ENCODE data around the gene GALNT2.

- no peak for TF ChIP-seq CTCF (IDR thresholded peaks at IDR 0.05)
- TF ChIP-seq JUND (IDR thresholded peaks at IDR 0.05): no peak
- TF ChIP-seq POLR2AphosphoS5 (IDR thresholded peaks at IDR 0.05; ENCODE audit: low read depth, low read length): no peak
- no peak for TF ChIP-seq SMC3 (IDR thresholded peaks at IDR 0.05; ENCODE audit: low read depth, low read length)
- TF ChIP-seq NFIC (IDR thresholded peaks at IDR 0.05; ENCODE audit: borderline replicate concordance): no peak
- TF ChIP-seq YY1 (IDR thresholded peaks at IDR 0.05; ENCODE audit: low read depth): no peak
- TF ChIP-seq CHD2 (IDR thresholded peaks at IDR 0.05; ENCODE audit: low read length, partially characterized antibody): no peak
- TF ChIP-seq USF2 (IDR thresholded peaks at IDR 0.05; ENCODE audit: borderline replicate concordance, low read depth, low read length): no peak
- TF ChIP-seq ZBTB33 (IDR thresholded peaks at IDR 0.05; ENCODE audit: borderline replicate concordance, low read depth): no peak
These were observed 81.2 kb downstream of the GALNT2 start for GRCh38 chr1:230148126-230148652.
